ENCODE data around the gene FBXL20.

The FBXL20 gene

GRCh38 chr17:39224778-39225307, 176.6 kb downstream of the FBXL20 start:
- no peak for DNase-seq

GRCh38 chr17:39223907-39224777, 177.3 kb downstream of the FBXL20 start:
- DNase-seq = no peak

GRCh38 chr17:39222866-39223834, 178.3 kb downstream of the FBXL20 start:
- DNase-seq = no peak

DNA sequence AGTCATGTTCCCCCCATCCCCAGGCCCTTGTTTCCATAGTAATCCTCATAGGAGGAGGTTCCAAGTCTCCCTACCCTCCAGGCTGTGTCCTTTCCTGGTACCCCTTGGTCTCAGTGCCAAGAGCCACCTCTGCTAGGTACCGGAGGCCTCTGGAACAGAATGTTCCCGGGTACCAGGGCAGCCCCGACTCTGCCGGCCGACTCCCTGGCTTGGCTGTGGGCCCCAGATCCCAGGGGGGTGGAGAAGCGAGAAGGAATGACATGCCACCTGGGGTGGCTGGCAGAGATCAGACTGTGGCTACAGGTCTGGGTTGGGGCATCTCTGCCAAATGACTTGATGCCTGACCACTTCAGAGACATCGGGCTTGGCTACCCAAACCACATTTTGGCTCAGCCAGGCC, 179.3 kb downstream of the FBXL20 start:
- no peak for DNase-seq

DNA sequence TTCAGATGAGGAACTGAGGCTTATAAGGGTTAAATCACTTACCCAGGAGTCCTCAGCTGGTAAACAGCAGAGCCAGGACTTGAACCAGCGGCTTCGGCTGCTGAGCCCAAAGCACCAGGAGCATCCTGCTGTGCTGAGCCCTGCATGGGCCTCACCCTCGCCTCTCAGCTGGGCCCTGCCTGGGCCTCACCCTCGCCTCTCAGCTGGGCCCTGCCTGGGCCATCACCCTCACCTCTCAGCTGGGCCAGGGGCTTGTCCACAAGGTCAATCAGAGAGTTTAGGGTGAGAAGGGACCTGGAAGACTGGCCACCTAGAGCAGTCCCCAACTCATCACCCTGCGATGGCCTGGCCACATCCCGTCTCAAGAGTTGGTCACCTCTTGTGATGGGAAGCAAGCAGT, 179.9 kb downstream of the FBXL20 start:
- no peak for DNase-seq

DNA sequence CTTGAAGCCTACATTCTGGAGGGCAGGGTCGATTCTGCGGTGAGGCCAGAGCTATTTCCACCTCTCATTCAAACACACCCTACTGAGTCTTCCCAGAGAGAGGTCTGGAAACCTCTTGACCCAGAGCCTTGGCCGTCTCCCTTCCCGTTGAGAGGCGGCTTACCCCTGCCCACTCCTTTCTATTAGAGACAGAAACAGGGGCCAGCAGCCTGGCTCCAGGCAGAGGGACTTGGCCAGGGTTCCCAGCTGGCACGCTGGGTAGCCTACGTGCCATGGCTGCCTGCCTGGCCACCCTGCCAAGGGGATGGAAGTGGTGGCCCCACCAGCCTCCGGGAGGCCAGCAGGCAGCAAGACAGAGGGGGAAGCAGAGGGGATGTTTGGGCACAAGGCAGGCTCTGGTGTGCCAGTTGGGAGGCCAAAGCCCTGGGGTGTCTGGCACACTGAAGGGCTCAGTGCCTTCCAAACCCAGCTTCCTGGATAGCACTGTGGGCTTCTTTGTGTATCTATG, 181.7 kb downstream of the FBXL20 start:
- DNase-seq = no peak

GRCh38 chr17:39218906-39219305, 182.5 kb downstream of the FBXL20 start:
- no peak for DNase-seq

- no peak for DNase-seq
Observed at GRCh38 chr17:39217734-39218369, 183.6 kb downstream of the FBXL20 start.

DNA sequence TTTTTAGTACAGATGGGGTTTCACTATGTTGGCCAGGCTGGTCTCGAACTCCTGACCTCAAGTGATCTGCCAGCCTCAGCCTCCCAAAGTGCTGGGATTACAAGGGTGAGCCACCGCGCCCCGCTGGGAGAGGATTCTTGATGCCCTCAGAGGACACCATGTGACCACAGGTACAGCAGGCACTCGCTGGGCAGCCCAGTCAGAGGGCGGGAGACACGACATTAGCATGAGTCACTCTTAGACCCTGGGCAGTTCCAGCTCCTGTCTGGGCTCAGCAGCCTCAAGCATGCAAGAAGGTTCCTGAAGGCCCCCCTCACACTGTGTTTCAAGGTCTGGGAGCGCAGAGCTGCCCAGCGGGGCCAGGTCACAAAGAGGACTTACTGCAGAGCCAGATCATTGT, 187.6 kb downstream of the FBXL20 start:
- no peak for DNase-seq

DNA sequence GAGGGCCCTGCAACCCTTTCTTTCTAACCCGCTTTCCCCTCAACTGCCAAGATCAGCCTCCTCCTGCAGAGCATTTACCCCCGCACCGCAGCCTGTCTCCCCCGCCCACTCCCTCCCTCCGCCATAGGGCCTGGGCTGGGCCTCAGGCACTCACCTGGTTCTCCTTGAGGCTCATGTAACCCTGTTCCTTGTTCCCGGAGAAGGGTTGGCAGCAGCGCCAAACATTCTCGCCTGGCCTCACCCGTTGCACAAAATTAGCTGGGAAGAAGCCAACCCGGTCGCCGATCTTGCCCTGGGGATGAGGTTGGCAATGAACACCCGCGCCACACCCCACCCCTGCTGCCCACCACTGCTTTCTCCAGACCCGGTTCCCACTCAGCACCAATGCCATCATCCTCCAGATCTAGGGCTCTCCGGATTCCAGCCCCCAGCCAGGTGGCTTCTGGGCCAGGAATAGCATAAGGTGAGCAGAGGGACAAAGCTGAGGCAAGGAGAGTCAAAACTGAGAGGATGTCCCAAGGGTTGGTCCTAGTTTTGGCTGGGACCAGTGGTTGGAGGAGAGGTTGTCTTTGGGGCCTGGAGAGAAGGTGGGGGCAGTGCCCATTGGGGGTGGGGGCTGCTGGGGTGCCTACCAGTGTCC, 188.5 kb downstream of the FBXL20 start:
- DNase-seq = no peak

DNA sequence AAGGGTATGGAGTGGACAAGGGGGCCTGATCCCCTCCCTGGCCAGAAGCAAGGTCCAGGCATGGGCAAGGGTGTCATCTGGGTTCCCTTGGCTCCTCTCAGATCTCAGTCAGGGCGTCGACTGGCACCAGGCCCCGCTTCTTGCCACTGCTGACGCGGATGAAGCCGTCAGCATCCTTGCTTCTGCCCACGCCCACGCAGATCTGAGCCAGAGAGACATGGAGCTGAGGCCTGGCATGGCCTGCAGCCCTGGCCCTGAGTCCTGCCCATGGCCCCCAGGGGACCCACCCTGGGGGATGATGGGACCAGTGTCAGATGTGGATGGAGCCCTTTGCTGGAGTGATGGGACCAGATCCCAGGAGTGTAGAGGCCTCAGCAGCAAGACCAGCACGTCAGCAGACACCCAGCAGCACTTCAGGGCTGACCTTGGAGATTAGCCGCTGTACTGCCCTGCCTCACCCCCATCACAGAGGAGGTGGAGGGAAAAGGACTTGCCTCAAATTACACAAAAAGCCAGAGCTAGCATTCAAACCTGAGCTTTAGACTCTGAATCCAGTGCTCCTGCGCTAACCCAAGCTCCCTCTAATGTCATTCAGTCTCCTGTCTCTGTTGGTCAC, 189.1 kb downstream of the FBXL20 start:
- DNase-seq = no peak

DNA sequence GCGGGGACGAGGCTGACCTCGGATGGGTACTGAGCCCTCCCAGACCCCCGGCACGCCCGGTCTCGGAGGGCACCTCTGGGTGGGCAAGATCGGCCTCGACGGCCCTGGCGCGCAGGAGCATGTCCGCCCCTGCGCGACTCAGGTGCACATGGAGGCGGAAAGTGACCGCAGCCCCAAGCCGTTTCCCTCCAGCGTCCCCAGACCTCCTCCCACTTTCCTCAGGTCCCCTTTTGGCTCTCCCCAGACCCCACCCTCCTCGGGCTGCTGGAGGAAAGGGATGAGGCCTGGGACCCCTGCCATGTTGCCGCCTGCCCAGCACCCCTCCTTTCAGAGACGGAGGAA, 191.4 kb downstream of the FBXL20 start:
- no peak for DNase-seq

DNA sequence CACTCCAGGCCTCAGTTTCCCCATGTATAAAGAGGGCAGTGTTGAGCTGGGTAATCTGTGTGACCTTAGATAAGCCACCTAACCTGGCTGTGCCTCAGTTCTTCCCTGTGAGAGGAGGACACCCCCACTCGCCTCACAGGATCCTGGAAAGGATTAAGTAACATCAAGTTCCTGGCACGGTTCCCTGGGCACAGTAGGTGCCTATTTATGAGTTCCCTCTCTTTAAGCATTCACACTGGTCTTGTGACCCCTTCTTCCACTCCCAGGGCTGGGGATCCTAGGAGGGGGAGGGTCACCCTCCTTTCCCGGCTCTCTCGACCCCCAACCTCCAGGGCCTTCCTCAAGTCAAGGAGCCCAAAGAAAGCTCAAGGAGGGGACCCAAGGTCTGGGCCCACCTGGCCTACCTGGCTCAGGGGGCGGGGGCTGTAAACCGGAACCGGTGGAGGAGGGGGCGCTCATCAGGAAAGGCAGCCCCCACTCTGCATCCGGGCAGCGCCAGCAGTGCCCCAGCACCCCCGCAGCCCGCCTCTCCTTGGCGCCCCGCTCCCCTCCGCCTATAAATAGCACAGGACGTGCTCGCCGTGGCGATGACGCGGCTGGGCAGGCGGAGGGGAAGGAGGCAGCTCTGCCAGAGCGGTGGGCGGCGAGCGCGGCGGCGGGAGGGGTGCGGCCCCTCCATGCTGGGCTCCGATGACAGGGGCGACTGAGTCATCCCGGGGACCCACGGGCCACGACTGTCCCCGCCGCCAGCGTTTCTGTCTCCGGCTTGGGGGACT, 191.9 kb downstream of the FBXL20 start:
- DNase-seq = peak; percentile 72

DNA sequence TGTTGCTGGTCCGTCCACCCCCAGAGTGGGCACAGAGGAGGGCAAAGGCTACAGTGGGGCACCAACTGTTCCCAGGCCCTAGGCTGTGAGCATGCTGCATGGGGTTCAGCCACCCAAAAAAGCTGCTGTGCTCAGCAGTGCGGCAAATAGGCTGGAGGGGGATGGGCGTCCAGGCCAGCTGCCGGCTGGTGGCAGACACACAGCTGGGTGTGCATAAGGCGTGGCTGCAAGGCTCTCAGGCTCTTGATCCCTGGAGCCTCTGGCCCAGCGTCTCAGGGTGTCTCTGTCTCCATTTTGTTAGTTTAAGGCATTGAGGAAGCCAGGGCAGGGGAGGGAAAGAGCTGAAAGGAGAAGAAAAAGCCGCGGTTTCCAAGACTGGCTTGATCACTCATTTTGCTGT, 192.5 kb downstream of the FBXL20 start:
- no peak for DNase-seq

DNA sequence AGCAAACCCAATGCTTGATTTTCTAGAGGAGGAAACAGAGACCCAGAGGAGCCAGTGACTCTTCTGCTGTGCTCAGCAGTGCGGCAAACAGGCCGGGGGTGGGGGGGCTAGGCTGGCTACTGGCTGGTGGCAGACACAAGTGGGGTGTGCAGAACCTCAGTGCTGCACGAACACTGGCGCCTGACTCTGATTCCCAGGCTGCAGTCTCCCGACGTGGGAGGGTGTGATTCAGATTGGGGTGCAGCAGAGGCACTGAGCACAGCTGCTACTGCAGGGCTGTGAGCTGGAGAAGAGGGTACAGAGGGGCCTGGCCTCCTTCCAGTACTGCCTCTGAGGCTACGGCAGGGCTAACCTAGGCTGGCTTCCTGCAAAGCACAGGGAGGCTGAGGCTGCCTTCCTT, 193.3 kb downstream of the FBXL20 start:
- no peak for DNase-seq

DNA sequence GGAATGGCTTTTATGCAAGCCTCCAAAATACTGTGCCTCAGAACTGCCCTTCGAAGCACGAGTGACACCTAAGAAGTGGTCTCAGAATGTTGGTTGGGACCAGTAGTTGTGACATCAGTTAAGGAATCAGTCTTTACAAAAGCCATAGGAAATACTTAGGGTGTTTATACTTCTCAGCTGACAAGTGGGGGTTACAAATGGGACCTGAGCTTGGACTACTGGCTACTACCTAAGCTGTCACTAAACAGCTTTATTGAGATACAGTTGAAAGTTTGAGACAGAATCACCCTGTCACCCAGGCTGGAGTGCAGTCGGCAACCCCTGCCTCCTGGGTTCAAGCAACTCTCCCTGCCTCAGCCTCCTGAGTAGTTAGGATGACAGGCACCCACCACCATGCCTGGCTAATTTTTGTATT, 196.3 kb downstream of the FBXL20 start:
- no peak for DNase-seq

DNA sequence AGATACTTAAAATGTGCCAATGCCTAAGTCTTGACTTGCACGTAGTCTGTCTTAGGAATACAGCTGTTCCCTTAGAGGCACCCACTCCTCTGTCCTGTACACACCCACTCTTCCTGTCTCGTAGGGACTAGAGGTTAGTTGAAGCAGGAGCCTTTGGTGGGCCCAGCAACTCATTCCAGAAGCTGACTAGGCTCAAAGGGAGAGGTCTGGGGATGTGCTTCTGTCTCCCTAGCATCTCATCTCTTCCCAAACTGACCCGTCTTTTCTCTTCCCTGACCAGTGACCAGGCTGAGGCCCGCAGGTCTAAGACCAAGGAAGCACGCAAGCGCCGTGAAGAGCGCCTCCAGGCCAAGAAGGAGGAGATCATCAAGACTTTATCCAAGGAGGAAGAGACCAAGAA, 197.2 kb downstream of the FBXL20 start:
- no peak for DNase-seq

Data from fibroblast of skin of abdomen (primary cell).